ENCODE data around the gene EVPLL. TPM values are rescaled to one million over a fixed set of nuclear protein-coding genes. Genes with fewer than 3 reads are reported as not detected.
"Not testable (repeated sequence)": the region's sequence is repeated elsewhere in the genome, so short reads cannot be mapped to it uniquely, and the experiment has no call there.

Gene EVPLL
- not detected for total RNA-seq (ENCODE audit: unreplicated experiment)
- long read RNA-seq: 0 reads

DNA sequence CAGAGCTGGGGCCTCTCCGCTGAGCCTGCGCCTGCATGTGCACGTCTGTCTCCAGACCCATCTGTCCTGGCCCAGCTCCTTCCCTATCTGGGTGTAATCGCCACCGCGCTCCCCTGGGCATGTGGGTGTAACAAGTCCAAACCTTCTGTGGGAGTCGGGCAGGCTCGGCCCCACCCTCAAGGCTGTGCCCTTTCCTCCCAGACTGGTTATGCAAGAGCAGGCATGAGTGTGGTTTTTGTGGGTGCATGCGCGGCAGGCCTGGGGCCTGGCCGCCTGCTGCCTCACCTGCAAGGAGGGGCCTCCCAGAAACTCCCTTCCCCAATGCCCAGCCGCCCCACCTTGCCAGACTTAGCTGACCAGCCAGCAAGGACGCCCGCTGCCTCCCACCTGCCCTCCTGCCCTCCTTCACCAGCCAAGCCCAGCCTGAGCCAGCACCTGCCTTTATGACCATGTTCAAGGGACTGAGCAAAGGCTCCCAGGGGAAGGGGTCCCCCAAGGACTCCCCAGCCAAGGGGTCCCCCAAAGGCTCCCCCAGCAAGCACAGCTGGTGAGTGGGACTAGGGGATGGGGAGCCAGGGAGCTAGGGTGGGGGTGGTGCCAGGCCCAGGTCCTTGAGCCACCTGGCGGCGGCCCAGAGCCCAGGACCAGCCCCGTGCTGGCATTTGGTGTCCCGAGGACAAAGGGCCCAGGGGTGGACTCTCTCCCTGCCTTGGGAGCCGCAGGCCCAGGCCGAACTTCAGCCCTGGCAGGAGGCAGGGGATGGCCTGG lies at the start of gene EVPLL:
EVPLL (plus strand) TSS at position 342 of the 768 bp plus-strand sequence. CDS start 3,160 bp downstream, outside the sequence.
- Mint-ChIP-seq H3K4me3 (ENCODE audit: unreplicated experiment) (no peak within 1 kb of the TSS), H3K27ac (ENCODE audit: unreplicated experiment) (no peak within 1 kb of the TSS), H3K36me3 (ENCODE audit: unreplicated experiment) (no peaks in the 10 kb centered on the region), H3K27me3 (ENCODE audit: unreplicated experiment) (peaks cover 6% of the 10 kb centered on the region), H3K4me1 (ENCODE audit: low read depth, unreplicated experiment) (no peaks in the 10 kb centered on the region), H3K9me3 (ENCODE audit: unreplicated experiment) (peaks cover 2% of the 10 kb centered on the region)
- no peak for TF ChIP-seq CTCF (IDR thresholded peaks at IDR 0.05; ENCODE audit: partially characterized antibody, unreplicated experiment)
- peak; percentile 49 for DNase-seq

DNA sequence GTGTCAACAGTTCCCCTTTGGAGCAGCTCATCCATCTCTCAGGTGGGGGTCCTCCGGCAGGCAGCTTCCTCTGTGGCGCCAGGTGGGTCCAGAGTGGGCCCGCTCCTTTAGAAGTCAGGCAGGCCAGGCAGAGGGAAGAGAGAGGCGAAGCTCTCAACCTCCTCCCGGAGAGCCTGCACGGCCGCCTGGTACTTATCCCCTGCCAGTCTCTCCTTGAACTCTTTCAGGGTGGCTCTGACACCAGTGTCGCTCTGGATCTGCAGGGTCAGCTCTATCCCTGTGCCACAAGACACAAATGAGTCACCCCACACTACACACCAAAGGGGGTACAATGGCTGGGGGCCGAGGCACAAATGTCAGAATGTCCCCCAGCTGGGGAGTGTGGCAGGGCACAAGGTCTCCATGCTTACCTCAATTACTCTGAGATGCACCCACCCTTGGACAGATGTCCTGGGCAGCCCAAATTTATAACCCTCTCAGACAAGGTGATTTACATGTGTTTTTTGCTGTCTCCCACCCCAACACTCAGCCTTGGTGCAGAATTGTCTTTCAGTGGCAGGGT lies 48.9 kb upstream of the EVPLL start:
- Mint-ChIP-seq H3K4me3 (ENCODE audit: unreplicated experiment) (no peak overlapping the region), H3K4me1 (ENCODE audit: low read depth, unreplicated experiment) (no peaks in the 10 kb centered on the region), H3K9me3 (ENCODE audit: unreplicated experiment) (peaks cover 1% of the 10 kb centered on the region), H3K27ac (ENCODE audit: unreplicated experiment) (no peak overlapping the region), H3K27me3 (ENCODE audit: unreplicated experiment) (peaks cover 2% of the 10 kb centered on the region), H3K36me3 (ENCODE audit: unreplicated experiment) (no peaks in the 10 kb centered on the region)
- no peak for DNase-seq
- no peak for TF ChIP-seq CTCF (IDR thresholded peaks at IDR 0.05; ENCODE audit: partially characterized antibody, unreplicated experiment)

- no peak for DNase-seq
These were observed 45.7 kb upstream of the EVPLL start for GRCh38 chr17:18331879-18332278.

DNA sequence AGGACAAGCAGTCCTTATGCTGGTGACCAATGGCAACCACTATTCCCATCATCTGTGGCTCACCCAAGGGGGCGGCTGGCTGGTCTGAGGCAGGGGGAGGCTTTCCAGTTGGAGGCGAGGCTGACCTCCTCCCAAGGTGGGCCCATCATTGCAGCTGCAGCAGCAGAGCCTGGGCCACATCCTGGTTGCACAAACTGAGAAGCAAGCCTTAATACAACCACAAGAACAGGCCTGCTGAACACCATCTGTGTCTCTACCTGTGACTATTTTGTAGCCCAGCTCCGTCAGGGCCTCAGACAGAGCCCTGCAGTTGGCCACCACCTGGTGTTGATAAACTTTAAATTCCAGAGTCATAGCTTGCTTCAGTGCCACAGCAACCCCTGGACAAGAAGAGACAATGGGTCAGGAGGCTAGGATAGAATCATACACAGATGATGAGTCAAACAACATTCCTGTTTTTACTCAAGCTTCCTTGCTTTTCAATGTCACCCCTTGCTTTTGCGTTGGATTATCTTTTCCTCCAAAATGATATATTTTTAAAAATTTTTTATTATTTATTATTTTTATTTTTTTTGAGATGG lies 44.6 kb upstream of the EVPLL start:
- Mint-ChIP-seq H3K36me3 (ENCODE audit: unreplicated experiment) (peaks cover 7% of the 10 kb centered on the region), H3K27me3 (ENCODE audit: unreplicated experiment) (no peaks in the 10 kb centered on the region), H3K27ac (ENCODE audit: unreplicated experiment) (no peak overlapping the region), H3K9me3 (ENCODE audit: unreplicated experiment) (peaks cover 2% of the 10 kb centered on the region), H3K4me1 (ENCODE audit: low read depth, unreplicated experiment) (no peaks in the 10 kb centered on the region), H3K4me3 (ENCODE audit: unreplicated experiment) (no peak overlapping the region)
- DNase-seq: no peak
- TF ChIP-seq CTCF (IDR thresholded peaks at IDR 0.05; ENCODE audit: partially characterized antibody, unreplicated experiment): no peak

More at GRCh38 chr17:18331879-18332278, 45.7 kb upstream of the EVPLL start:
- H3K9me3 Mint-ChIP-seq (ENCODE audit: unreplicated experiment): peaks cover 4% of the 10 kb centered on the region
- H3K27me3 Mint-ChIP-seq (ENCODE audit: unreplicated experiment): no peaks in the 10 kb centered on the region
- no peak overlapping the region for H3K27ac Mint-ChIP-seq (ENCODE audit: unreplicated experiment)
- no peak for TF ChIP-seq CTCF (IDR thresholded peaks at IDR 0.05; ENCODE audit: partially characterized antibody, unreplicated experiment)
- H3K36me3 Mint-ChIP-seq (ENCODE audit: unreplicated experiment): peaks cover 3% of the 10 kb centered on the region
- H3K4me3 Mint-ChIP-seq (ENCODE audit: unreplicated experiment): no peak overlapping the region
- no peaks in the 10 kb centered on the region for H3K4me1 Mint-ChIP-seq (ENCODE audit: low read depth, unreplicated experiment)

DNA sequence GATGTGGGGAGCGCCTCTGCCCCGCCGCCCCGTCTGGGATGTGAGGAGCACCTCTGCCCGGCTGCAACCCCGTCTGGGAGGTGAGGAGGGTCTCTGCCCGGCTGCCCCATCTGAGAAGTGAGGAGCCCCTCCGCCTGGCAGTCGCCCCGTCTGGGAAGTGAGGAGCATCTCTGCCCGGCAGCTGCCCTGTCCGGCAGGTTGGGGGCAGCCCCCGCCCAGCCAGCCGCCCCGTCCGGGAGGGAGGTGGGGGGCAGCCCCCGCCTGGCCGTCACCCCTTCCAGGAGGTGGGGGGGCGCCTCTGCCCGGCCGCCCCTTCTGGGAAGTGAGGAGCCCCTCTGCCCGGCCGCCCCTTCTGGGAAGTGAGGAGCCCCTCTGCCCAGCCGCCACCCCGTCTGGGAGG lies 39.4 kb upstream of the EVPLL start:
- not testable (repeated sequence) for H3K27ac Mint-ChIP-seq (ENCODE audit: unreplicated experiment); DNase-seq; H3K4me1 Mint-ChIP-seq (ENCODE audit: low read depth, unreplicated experiment); H3K9me3 Mint-ChIP-seq (ENCODE audit: unreplicated experiment); H3K4me3 Mint-ChIP-seq (ENCODE audit: unreplicated experiment); H3K27me3 Mint-ChIP-seq (ENCODE audit: unreplicated experiment)
- H3K36me3 Mint-ChIP-seq (ENCODE audit: unreplicated experiment): peaks cover 20% of the 10 kb centered on the region
